ENCODE measurements around the gene ZNF573.

ZNF573 gene

DNA sequence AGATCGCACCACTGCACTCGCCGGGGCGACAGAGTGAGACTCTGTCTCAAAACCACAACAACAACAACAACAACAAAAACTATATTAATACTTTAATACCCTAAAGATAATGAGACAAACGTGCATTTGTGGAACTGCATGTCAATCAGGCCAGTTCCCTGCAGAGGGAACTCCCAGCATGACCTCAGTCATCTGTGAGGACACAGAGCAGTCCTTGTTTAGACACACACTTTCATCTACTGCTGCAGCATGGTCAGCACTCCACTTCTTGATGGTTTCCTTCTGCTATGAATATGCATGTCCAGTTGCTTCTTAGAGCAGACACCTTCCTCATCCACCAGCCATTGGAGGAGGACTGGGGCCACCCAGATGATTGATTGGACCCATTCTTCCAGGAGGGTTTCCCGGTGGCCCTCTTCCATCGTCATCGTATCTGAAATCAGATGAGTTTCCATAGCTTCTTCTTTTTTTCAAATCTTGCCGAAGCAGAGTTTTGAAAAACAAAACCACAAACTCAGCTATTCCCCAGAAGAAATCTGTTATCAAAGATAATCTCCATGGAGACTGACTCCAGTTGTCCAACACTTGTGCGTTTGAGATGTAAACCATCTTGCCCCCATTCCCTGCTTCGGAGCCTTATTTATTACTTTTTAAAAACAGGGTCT lies 86.3 kb downstream of the ZNF573 start:
- no peak for DNase-seq

DNA sequence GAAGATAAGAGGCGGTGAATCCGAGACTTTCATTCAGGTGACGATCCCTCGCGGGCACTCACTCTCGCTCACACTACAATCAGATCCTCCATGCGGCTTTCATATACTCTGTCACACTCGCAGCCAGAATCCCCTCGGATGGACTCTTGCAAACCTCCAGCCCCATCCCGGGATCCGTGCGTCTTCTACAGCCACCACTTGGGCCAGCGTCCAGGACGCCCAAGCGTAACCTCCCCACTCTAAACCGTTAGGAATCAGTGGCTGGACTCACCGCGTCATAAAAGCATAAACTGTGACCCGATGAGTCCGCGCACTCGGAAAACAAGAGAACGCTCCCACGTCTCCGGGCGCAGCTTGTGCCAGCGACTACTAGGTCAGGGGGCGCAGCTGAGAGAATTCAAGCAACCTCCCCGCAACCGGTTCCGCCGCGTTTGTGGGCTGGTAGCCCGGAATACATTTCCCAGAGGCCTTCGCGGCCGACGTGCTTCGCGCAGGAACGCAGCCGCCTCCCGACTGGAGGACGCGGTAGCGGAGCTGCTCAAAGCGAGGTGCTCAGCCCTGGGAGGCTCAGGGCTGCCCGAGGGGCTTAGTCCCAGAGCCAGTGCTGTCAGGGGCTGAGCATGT lies 87.4 kb downstream of the ZNF573 start:
- DNase-seq: peak; percentile 77
